HepG2 (cell line): ENCODE data around the gene THADA. TPM values are rescaled to one million over a fixed set of nuclear protein-coding genes. Genes with fewer than 3 reads are reported as not detected.
A peak's percentile ranks its signal among the peaks of the same experiment; 100 is the strongest.

ENCODE experiments used
- ESRRA ChIP-seq: sonication (generic); formaldehyde crosslinking; IDR thresholded peaks from 2 replicates; pipeline ENCODE4 v1.5.1; 2020; ENCODE audit warnings: mild to moderate bottlenecking, low read depth, missing genetic modification reagents
- FOXJ3 ChIP-seq: sonication (generic); formaldehyde crosslinking; IDR thresholded peaks from 2 replicates; pipeline ENCODE4 v1.4.0; 2020; ENCODE audit warnings: missing genetic modification reagents, mild to moderate bottlenecking, borderline replicate concordance
- FOXM1 ChIP-seq: sonication (generic); formaldehyde crosslinking; IDR thresholded peaks from 2 replicates; pipeline ENCODE4 v1.5.0; 2020; ENCODE audit warnings: missing genetic modification reagents
- HNRNPL ChIP-seq: fragments of 200-400 bp; formaldehyde crosslinking; IDR thresholded peaks from 2 replicates; pipeline ENCODE4 v1.6.1; 2017; ENCODE audit warnings: mild to moderate bottlenecking, low read depth, low read length
- NR3C1 ChIP-seq: sonication (generic); formaldehyde crosslinking; IDR thresholded peaks from 2 replicates; pipeline ENCODE4 v1.4.0; 2020; ENCODE audit warnings: missing genetic modification reagents
- PAX8 ChIP-seq: sonication (generic); formaldehyde crosslinking; IDR thresholded peaks from 2 replicates; pipeline ENCODE4 v1.8.0; 2022; ENCODE audit warnings: mild to moderate bottlenecking, missing genetic modification reagents, borderline replicate concordance
- RARA ChIP-seq: IDR thresholded peaks from 2 replicates; pipeline ENCODE4 v1.6.1; 2016; ENCODE audit warnings: missing genetic modification reagents, missing compliant biosample characterization
- SOX13 ChIP-seq, 3 experiments: fragments of 450-650 bp in 1 of 3; sonication (generic) in 1 of 3; formaldehyde crosslinking in 1 of 3; IDR thresholded peaks in 2 of 3; conservative IDR thresholded peaks in 1 of 3; 2 replicates each; pipeline versions ENCODE4 v1.5.0 to v1.6.1; 2016 to 2020; ENCODE audit warnings: antibody characterized with exemption in 1 of 3, mild to moderate bottlenecking in 1 of 3, missing compliant biosample characterization in 1 of 3, missing genetic modification reagents in 1 of 3, moderate library complexity in 1 of 3
- TOE1 ChIP-seq: sonication (generic); formaldehyde crosslinking; IDR thresholded peaks from 2 replicates; pipeline ENCODE4 v1.4.0; 2020; ENCODE audit warnings: mild to moderate bottlenecking, missing genetic modification reagents
- ZNF343 ChIP-seq: sonication (generic); formaldehyde crosslinking; IDR thresholded peaks from 2 replicates; pipeline ENCODE4 v1.4.0; 2020; ENCODE audit warnings: mild to moderate bottlenecking, missing genetic modification reagents
- ZNF547 ChIP-seq: sonication (generic); formaldehyde crosslinking; IDR thresholded peaks from 2 replicates; pipeline ENCODE4 v1.5.1; 2020; ENCODE audit warnings: mild to moderate bottlenecking, missing genetic modification reagents
- ZNF816 ChIP-seq: sonication (generic); formaldehyde crosslinking; IDR thresholded peaks from 2 replicates; pipeline ENCODE4 v1.8.0; 2022; ENCODE audit warnings: missing genetic modification reagents, mild to moderate bottlenecking, borderline replicate concordance
- polyA plus RNA-seq, 8 experiments: library from polyadenylated mRNA; depleted of rRNA in 3 of 8; stranded (reverse) in 7 of 8; unstranded in 1 of 8; fragments of >200 nt; fragmentation: Illumina TruSeq in 4 of 8; extraction: Trizol in 4 of 8; gene quantifications; 2 replicates each; pipeline versions ENCODE4 v1.2.1 to v1.2.3, GENCODE V29; 2011 to 2016; ENCODE audit warnings: low read depth in 4 of 8, missing spikeins in 1 of 8, mixed read lengths in 1 of 8; ENCODE audit not compliant: insufficient read depth in 1 of 8
- total RNA-seq, 5 experiments: library from RNA; depleted of rRNA; stranded (reverse); fragments of >200 nt; fragmentation: Illumina TruSeq; extraction: Trizol; gene quantifications; 2 replicates each; pipeline ENCODE4 v1.2.3, GENCODE V29; 2016; ENCODE audit warnings: low read depth in 1 of 5
- TF ChIP-seq, protein P1 (sequence below): IDR thresholded peaks from 2 replicates; pipeline ENCODE4 v1.6.1; 2016; ENCODE audit warnings: missing compliant biosample characterization, missing genetic modification reagents, borderline replicate concordance
- TF ChIP-seq, protein P2 (sequence below): sonication (generic); formaldehyde crosslinking; IDR thresholded peaks from 2 replicates; pipeline ENCODE4 v1.5.1; 2020; ENCODE audit warnings: mild to moderate bottlenecking, missing genetic modification reagents, moderate library complexity
- TF ChIP-seq, protein P3 (sequence below): sonication (generic); formaldehyde crosslinking; IDR thresholded peaks from 2 replicates; pipeline ENCODE4 v1.4.0; 2020; ENCODE audit warnings: mild to moderate bottlenecking, missing genetic modification reagents

Gene THADA
- total and polyA plus RNA-seq, 2 of the 13 experiments (the other 11 are each of a cell fraction or from before 2014, with no cell fraction given): 12.7 to 21.7 TPM

GRCh38 chr2:43225093-43225787 lies 370.6 kb downstream of the THADA start (continued):
- TF ChIP-seq, protein P1, sequence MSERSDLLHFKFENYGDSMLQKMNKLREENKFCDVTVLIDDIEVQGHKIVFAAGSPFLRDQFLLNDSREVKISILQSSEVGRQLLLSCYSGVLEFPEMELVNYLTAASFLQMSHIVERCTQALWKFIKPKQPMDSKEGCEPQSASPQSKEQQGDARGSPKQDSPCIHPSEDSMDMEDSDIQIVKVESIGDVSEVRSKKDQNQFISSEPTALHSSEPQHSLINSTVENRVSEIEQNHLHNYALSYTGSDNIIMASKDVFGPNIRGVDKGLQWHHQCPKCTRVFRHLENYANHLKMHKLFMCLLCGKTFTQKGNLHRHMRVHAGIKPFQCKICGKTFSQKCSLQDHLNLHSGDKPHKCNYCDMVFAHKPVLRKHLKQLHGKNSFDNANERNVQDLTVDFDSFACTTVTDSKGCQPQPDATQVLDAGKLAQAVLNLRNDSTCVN (CRISPR knock-in tag): peak; percentile 22; the same call in 1 of the 2 replicates
- TF ChIP-seq, protein P2, sequence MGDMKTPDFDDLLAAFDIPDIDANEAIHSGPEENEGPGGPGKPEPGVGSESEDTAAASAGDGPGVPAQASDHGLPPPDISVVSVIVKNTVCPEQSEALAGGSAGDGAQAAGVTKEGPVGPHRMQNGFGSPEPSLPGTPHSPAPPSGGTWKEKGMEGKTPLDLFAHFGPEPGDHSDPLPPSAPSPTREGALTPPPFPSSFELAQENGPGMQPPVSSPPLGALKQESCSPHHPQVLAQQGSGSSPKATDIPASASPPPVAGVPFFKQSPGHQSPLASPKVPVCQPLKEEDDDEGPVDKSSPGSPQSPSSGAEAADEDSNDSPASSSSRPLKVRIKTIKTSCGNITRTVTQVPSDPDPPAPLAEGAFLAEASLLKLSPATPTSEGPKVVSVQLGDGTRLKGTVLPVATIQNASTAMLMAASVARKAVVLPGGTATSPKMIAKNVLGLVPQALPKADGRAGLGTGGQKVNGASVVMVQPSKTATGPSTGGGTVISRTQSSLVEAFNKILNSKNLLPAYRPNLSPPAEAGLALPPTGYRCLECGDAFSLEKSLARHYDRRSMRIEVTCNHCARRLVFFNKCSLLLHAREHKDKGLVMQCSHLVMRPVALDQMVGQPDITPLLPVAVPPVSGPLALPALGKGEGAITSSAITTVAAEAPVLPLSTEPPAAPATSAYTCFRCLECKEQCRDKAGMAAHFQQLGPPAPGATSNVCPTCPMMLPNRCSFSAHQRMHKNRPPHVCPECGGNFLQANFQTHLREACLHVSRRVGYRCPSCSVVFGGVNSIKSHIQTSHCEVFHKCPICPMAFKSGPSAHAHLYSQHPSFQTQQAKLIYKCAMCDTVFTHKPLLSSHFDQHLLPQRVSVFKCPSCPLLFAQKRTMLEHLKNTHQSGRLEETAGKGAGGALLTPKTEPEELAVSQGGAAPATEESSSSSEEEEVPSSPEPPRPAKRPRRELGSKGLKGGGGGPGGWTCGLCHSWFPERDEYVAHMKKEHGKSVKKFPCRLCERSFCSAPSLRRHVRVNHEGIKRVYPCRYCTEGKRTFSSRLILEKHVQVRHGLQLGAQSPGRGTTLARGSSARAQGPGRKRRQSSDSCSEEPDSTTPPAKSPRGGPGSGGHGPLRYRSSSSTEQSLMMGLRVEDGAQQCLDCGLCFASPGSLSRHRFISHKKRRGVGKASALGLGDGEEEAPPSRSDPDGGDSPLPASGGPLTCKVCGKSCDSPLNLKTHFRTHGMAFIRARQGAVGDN: peak; percentile 84
- TF ChIP-seq ZNF816 (CRISPR knock-in tag) (no peak), HNRNPL (peak; percentile 74; the same call in 1 of the 2 replicates), FOXM1 (peak; percentile 25; the same call in 1 of the 2 replicates), ZNF547 (CRISPR knock-in tag) (no peak), TOE1 (CRISPR knock-in tag) (no peak), ESRRA (CRISPR knock-in tag) (no peak), SOX13 (IDR thresholded peaks at IDR 0.05) (no peak), SOX13 (CRISPR knock-in tag; conservative IDR thresholded peaks at IDR 0.05 in 1 of 2, IDR thresholded peaks at IDR 0.05 in 1 of 2) (peak in 1 of 2 experiments; percentile 45; a peak in 1 of 4 replicates), FOXJ3 (CRISPR knock-in tag) (no peak), PAX8 (CRISPR knock-in tag) (no peak), NR3C1 (CRISPR knock-in tag) (no peak), ZNF343 (0 out of 2 replicates have a peak, but pooled peaks have one; percentile 31), RARA (CRISPR knock-in tag) (no peak; the same call in 1 of the 2 replicates)
- TF ChIP-seq, protein P3, sequence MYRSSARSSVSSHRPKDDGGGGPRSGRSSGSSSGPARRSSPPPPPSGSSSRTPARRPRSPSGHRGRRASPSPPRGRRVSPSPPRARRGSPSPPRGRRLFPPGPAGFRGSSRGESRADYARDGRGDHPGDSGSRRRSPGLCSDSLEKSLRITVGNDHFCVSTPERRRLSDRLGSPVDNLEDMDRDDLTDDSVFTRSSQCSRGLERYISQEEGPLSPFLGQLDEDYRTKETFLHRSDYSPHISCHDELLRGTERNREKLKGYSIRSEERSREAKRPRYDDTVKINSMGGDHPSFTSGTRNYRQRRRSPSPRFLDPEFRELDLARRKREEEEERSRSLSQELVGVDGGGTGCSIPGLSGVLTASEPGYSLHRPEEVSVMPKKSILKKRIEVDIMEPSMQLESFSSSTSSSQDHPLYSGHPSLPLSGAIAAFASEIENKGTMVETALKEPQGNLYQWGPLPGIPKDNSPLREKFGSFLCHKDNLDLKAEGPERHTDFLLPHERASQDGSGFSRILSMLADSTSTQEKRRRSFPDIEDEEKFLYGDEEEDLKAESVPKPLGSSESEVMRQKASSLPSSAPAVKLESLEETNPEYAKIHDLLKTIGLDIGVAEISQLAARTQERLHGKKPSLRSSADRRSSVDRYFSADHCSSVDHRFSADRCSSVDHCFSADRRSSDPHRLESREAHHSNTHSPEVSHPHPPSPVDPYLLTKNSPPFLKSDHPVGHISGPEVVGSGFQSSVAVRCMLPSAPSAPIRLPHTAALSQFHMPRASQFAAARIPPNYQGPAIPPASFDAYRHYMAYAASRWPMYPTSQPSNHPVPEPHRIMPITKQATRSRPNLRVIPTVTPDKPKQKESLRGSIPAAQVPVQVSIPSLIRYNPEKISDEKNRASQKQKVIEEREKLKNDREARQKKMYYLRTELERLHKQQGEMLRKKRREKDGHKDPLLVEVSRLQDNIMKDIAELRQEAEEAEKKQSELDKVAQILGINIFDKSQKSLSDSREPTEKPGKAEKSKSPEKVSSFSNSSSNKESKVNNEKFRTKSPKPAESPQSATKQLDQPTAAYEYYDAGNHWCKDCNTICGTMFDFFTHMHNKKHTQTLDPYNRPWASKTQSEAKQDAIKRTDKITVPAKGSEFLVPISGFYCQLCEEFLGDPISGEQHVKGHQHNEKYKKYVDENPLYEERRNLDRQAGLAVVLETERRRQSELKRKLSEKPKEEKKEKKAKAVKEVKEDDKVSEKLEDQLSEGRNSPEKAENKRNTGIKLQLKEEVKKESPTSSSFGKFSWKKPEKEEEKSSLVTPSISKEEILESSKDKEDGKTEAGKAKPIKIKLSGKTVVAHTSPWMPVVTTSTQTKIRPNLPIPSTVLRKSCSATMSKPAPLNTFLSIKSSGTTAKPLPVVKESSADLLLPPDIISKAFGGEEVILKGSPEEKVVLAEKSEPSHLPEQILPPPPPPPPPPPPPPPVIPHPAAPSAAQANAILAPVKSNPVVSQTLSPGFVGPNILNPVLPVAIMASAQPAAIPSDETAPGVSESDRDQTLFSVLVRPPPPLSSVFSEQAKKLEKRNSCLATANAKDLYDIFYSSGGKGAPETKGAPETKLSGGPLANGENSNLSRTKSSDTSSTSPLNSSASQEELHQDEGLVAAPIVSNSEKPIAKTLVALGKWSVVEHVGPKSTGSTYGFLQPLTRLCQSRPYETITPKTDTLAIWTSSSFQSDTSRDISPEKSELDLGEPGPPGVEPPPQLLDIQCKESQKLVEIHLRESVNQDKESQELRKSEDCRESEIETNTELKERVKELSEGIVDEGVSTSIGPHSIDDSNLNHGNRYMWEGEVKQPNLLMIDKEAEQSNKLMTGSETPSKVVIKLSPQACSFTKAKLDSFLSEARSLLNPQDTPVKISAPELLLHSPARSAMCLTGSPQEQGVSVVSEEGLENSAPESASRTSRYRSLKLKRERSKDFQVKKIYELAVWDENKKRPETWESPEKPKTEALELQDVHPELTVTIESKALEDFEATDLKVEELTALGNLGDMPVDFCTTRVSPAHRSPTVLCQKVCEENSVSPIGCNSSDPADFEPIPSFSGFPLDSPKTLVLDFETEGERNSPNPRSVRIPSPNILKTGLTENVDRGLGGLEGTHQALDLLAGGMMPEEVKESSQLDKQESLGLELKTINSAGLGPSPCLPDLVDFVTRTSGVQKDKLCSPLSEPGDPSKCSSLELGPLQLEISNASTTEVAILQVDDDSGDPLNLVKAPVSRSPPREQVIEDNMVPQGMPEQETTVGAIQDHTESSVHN (CRISPR knock-in tag): no peak
